NT2/D1 (cell line): ENCODE data around the gene EPX.

Experiments used
- SUZ12 ChIP-seq: IDR thresholded peaks from 2 replicates; pipeline ENCODE4 v1.6.1; 2011; ENCODE audit not compliant: insufficient read length, insufficient read depth; ENCODE audit errors: extremely low read depth
- YY1 ChIP-seq: IDR thresholded peaks from 2 replicates; pipeline ENCODE4 v1.6.1; 2011; ENCODE audit not compliant: insufficient read length, insufficient read depth

GRCh38 chr17:58184308-58184985, 8.1 kb upstream of the EPX start:
- no peak for TF ChIP-seq YY1
- TF ChIP-seq SUZ12: no peak
